ENCODE data around the gene RBM28.
A peak's percentile ranks its signal among the peaks of the same experiment; 100 is the strongest.
"Not testable (repeated sequence)": the region's sequence is repeated elsewhere in the genome, so short reads cannot be mapped to it uniquely, and the experiment has no call there.

RBM28 gene

GRCh38 chr7:128347647-128348097 lies 4.0 kb upstream of the RBM28 start:
- peak; percentile 24 for DNase-seq

- DNase-seq: no peak
These were observed 695 bp upstream of the RBM28 start for GRCh38 chr7:128344431-128344774.

GRCh38 chr7:128341733-128342132 lies 2.0 kb downstream of the RBM28 start:
- no peak for DNase-seq

- no peak for DNase-seq
These were observed 8.0 kb downstream of the RBM28 start for GRCh38 chr7:128335730-128336129.

- no peak for DNase-seq
These were observed 19.4 kb downstream of the RBM28 start for GRCh38 chr7:128324368-128324680.

- no peak for DNase-seq
These were observed 20.0 kb downstream of the RBM28 start for GRCh38 chr7:128323459-128324367.

- no peak for DNase-seq
These were observed 20.7 kb downstream of the RBM28 start for GRCh38 chr7:128323040-128323439.

GRCh38 chr7:128322040-128322643 lies 21.6 kb downstream of the RBM28 start:
- DNase-seq: no peak

GRCh38 chr7:128321044-128321422 lies 22.7 kb downstream of the RBM28 start:
- DNase-seq: no peak

GRCh38 chr7:128318691-128319090 lies 25.0 kb downstream of the RBM28 start:
- DNase-seq: no peak

GRCh38 chr7:128311013-128311412 lies 32.7 kb downstream of the RBM28 start:
- DNase-seq: no peak

GRCh38 chr7:128310499-128310898 lies 33.2 kb downstream of the RBM28 start:
- DNase-seq: no peak

- DNase-seq: no peak
These were observed 33.7 kb downstream of the RBM28 start for GRCh38 chr7:128309976-128310375.

GRCh38 chr7:128309124-128309523 lies 34.6 kb downstream of the RBM28 start:
- DNase-seq: no peak

GRCh38 chr7:128307061-128307460 lies 36.6 kb downstream of the RBM28 start:
- DNase-seq: no peak

- no peak for DNase-seq
These were observed 39.5 kb downstream of the RBM28 start for GRCh38 chr7:128304212-128304611.

- no peak for DNase-seq
These were observed 40.1 kb downstream of the RBM28 start for GRCh38 chr7:128303643-128304042.

GRCh38 chr7:128303133-128303532 lies 40.6 kb downstream of the RBM28 start:
- DNase-seq: no peak

- no peak for DNase-seq
These were observed 41.6 kb downstream of the RBM28 start for GRCh38 chr7:128302139-128302538.

- no peak for DNase-seq
These were observed 44.5 kb downstream of the RBM28 start for GRCh38 chr7:128299109-128299607.

- DNase-seq: not testable (repeated sequence)
These were observed 45.7 kb downstream of the RBM28 start for GRCh38 chr7:128298004-128298403.

GRCh38 chr7:128287556-128287955 lies 56.2 kb downstream of the RBM28 start:
- no peak for DNase-seq

- no peak for DNase-seq
These were observed 59.6 kb downstream of the RBM28 start for GRCh38 chr7:128284102-128284501.

GRCh38 chr7:128281605-128282380 lies 61.9 kb downstream of the RBM28 start:
- no peak for DNase-seq
